Left lung (tissue), 10 donors: ENCODE data around the gene VWA7. TPM values are rescaled to one million over a fixed set of nuclear protein-coding genes. Genes with fewer than 3 reads are reported as not detected.
"Not testable (repeated sequence)": the region's sequence is repeated elsewhere in the genome, so short reads cannot be mapped to it uniquely, and the experiment has no call there.

ENCODE experiments used
- ATAC-seq: fragments of 200-7000 bp; cut with Tn5 transposase; one replicate; pipeline ENCODE4 v1.9.1; 2020; ENCODE audit warnings: moderate library complexity
- DNase-seq, 4 donors: peaks; one replicate each; pipeline ENCODE4 v3.0.0-alpha.2; 2013 to 2020
- H3K27ac ChIP-seq, 2 donors: fragments of 200-600 bp; sonication (generic) in 1 of 2; one replicate each; pipeline versions ENCODE4 v1.5.0 to v1.8.0; 2020 to 2021
- H3K27me3 ChIP-seq, 2 donors: fragments of 200-600 bp; sonication (generic) in 1 of 2; one replicate each; pipeline versions ENCODE4 v1.5.0 to v1.8.0; 2020 to 2021
- H3K36me3 ChIP-seq, 2 donors: fragments of 200-600 bp; sonication (generic) in 1 of 2; one replicate each; pipeline versions ENCODE4 v1.5.0 to v1.8.0; 2020 to 2021
- H3K4me1 ChIP-seq, 2 donors: fragments of 200-600 bp; one replicate each; pipeline ENCODE4 v1.8.0; 2021
- H3K4me3 ChIP-seq, 2 donors: fragments of 200-600 bp; sonication (generic) in 1 of 2; one replicate each; pipeline versions ENCODE4 v1.5.0 to v1.8.0; 2020 to 2021; ENCODE audit warnings: mild to moderate bottlenecking in 1 of 2
- H3K9me3 ChIP-seq, 2 donors: fragments of 200-600 bp; sonication (generic) in 1 of 2; one replicate each; pipeline versions ENCODE4 v1.5.0 to v1.8.0; 2020 to 2021
- intact Hi-C, 2 donors: fragments of 100-400 bp; cut with DNase I; formaldehyde crosslinking; loops; one replicate each; pipeline versions ENCODE4 v1.11.2 to v1.14.2; 2022
- polyA plus RNA-seq, 6 donors: library from polyadenylated mRNA; unstranded; fragments of 120-200 nt; gene quantifications; one replicate each; pipeline ENCODE4 v1.2.1, GENCODE V29; 2013; ENCODE audit not compliant: insufficient read length in 6 of 6
- total RNA-seq, 2 donors: library from RNA; stranded (reverse); fragmentation: NEBNext Ultra II Directional; extraction: Animal tissue kit (Norgen Biotek cat#: 25700); gene quantifications; one replicate each; pipeline ENCODE4 v1.2.1, GENCODE V29; 2021
- TF ChIP-seq, protein P1 (sequence below), 2 donors: fragments of 200-600 bp; sonication (generic) in 1 of 2; IDR thresholded peaks; one replicate each; pipeline versions ENCODE4 v1.5.0 to v1.8.0; 2021; ENCODE audit warnings: antibody characterized with exemption in 2 of 2
- donor health status: DM: no; HTN: yes; CAD: no.
- donor health status: DM: no; HTN: no; CAD: no.

Gene VWA7
- total and polyA plus RNA-seq, 8 donors = 1.4 to 5.0 (median 2.9) TPM

DNA sequence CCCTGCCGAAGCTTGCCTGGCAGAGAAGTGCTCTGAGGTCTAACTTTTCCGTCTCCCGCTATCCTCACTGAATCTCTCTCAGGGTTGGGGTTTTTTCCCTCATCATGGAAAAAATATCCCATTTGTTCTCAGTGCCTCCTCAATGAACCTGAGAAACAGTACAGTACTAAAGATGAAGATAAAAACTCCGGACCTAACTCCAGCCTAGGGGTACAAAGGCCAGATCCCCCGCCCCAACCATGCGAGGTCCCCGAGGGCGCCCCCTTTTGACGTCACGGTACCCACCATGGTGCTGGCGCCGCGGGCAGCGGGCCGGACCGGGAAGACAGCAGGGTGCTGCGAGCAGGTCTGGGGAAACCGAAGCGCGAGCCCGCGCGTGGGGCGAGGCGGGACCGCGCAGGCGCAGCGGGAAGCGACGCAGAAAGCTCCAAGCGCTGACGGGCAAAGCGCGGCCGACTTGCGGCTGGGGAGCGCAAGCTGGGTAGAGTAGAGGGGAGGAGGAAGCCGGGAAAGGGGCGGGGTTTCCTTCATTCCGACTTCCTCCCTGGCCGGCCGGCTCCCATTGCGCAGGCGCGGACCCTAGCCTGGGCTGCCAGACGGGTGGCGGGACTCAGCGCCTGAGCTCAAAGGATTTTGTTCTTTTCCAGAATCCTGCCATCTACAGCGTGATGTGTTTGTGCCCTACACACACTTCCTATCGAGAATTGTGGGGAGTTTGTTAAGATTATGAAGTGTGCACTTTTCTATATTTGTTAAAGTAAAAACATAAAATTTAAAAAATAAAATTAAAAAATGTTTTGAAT is 29.5 kb upstream of the VWA7 start, which contains the start of gene LSM2:
Gene LSM2 (minus strand): TSS at position 497 of the 803 bp plus-strand sequence. CDS start 209 bp downstream, at position 288.
- ATAC-seq = peak; percentile 99
- no peaks in the 10 kb centered on the region for H3K9me3 ChIP-seq
- DNase-seq = peak; percentile 97 to 100 (median 98)
- H3K27ac ChIP-seq = peak within 1 kb of the TSS; percentile 90 to 96
- H3K4me1 ChIP-seq = peaks cover 7 to 26% of the 10 kb centered on the region in 2 donors
- TF ChIP-seq, protein P1, sequence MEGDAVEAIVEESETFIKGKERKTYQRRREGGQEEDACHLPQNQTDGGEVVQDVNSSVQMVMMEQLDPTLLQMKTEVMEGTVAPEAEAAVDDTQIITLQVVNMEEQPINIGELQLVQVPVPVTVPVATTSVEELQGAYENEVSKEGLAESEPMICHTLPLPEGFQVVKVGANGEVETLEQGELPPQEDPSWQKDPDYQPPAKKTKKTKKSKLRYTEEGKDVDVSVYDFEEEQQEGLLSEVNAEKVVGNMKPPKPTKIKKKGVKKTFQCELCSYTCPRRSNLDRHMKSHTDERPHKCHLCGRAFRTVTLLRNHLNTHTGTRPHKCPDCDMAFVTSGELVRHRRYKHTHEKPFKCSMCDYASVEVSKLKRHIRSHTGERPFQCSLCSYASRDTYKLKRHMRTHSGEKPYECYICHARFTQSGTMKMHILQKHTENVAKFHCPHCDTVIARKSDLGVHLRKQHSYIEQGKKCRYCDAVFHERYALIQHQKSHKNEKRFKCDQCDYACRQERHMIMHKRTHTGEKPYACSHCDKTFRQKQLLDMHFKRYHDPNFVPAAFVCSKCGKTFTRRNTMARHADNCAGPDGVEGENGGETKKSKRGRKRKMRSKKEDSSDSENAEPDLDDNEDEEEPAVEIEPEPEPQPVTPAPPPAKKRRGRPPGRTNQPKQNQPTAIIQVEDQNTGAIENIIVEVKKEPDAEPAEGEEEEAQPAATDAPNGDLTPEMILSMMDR (IDR thresholded peaks at IDR 0.05) = peak in 1 of 2 donors; percentile 35
- intact Hi-C loops = no loop called here
- no peaks in the 10 kb centered on the region for H3K27me3 ChIP-seq
- peaks cover 0 to 25% of the 10 kb centered on the region in 2 donors for H3K36me3 ChIP-seq
- H3K4me3 ChIP-seq = peak within 1 kb of the TSS; percentile 66

DNA sequence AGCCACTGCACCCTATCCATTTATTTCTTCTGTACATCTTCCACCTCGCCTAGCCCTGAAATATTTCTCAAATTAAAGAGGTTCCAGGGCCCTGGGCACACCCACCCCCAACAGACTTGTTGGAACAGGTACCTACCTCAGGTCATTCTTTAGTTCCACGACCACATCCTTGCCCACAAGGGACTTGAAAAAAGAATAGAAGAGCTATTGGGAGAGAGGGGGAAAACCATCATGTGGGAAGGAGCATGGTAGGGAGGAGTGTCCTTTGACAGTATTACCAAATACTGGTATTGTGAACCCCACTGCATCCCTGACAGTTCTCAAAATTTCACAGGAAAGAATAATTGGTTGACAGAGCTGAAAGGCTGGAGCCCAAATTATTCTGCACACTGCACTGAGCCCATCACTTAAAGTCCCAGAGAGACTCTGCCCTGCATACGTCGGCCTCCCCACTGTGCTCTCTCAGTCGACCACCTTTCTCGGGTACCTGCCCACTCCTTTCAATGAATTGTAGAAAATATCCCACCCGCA is 28.9 kb upstream of the VWA7 start:
- Histone ChIP-seq H3K4me3 (peak overlapping the region; percentile 66), H3K36me3 (peaks cover 0 to 30% of the 10 kb centered on the region in 2 donors), H3K9me3 (no peaks in the 10 kb centered on the region), H3K27ac (peak overlapping the region; percentile 90 to 96), H3K27me3 (no peaks in the 10 kb centered on the region), H3K4me1 (peaks cover 7 to 26% of the 10 kb centered on the region in 2 donors)
- DNase-seq (no peak), ATAC-seq (peak; percentile 6)
- intact Hi-C loops = no loop called here
- TF ChIP-seq, protein P1 (IDR thresholded peaks at IDR 0.05) = no peak

DNA sequence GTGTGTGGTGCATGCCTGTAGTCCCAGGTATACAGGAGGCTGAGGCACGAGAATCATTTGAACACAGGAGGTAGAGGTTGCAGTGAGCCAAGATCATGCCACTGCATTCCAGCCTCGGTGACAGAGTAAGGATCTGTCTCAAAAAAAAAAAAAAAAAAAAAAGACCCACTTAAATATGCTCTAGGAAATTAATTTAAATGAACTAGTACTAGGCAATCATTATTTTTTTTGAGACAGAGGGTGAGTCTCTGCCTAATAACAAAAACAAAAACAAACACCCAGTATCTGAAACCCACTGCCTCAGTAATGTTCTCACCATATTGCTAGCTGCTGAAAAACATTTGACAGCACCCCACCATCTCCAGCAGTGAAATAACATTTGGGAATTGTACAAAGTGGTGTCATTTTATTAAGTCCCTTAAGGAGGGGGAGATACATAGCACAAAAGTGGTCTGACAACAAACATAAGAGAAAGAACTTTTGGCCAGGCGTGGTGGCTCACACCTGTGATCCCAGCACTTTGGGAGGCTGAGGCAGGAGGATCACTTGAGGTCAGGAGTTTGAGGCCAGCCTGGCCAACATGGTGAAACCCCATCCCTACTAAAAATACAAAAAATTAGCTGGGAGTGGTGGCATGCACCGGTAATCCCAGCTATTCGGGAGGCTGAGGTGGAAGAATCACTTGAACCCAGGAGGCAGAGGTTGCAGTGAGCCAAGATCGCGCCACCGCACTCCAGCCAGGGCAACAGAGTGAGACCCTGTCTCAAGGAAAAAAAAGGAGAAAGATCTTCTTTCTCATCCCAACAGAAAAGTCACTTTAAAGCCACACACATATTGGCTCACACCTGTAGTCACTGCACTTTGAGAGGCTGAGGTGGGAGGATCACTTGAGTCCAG is 24.2 kb upstream of the VWA7 start:
- peaks cover 8 to 34% of the 10 kb centered on the region in 2 donors for H3K4me1 ChIP-seq
- H3K9me3 ChIP-seq, H3K27me3 ChIP-seq, intact Hi-C loops, H3K27ac ChIP-seq, H3K4me3 ChIP-seq, DNase-seq, ATAC-seq: not testable (repeated sequence)
- H3K36me3 ChIP-seq = peaks cover 0 to 36% of the 10 kb centered on the region in 2 donors

DNA sequence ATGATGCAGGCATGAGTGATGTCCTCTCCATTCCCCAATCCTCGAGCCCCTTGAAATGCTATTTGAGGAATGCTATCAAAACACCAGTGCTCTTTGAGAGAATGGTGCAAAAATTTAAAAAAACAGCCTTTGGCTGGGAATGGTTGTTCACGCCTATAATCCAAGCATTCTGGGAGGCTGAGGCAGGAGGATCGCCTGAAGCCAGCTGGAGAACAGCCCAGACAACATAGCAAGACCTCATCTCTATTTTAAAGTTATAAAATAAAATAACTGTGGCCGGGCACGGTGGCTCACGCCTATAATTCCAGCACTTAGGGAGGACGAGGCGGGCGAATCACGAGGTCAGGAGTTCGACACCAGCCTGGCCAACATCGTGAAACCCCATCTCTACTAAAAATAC is 22.7 kb upstream of the VWA7 start:
- H3K27me3 ChIP-seq = no peaks in the 10 kb centered on the region
- no peaks in the 10 kb centered on the region for H3K9me3 ChIP-seq
- no peak overlapping the region for H3K27ac ChIP-seq
- intact Hi-C loops = no loop called here
- DNase-seq (no peak), ATAC-seq (no peak)
- peaks cover 0 to 36% of the 10 kb centered on the region in 2 donors for H3K36me3 ChIP-seq
- peaks cover 6 to 28% of the 10 kb centered on the region in 2 donors for H3K4me1 ChIP-seq
- TF ChIP-seq, protein P1 (IDR thresholded peaks at IDR 0.05) = no peak
- no peak overlapping the region for H3K4me3 ChIP-seq

DNA sequence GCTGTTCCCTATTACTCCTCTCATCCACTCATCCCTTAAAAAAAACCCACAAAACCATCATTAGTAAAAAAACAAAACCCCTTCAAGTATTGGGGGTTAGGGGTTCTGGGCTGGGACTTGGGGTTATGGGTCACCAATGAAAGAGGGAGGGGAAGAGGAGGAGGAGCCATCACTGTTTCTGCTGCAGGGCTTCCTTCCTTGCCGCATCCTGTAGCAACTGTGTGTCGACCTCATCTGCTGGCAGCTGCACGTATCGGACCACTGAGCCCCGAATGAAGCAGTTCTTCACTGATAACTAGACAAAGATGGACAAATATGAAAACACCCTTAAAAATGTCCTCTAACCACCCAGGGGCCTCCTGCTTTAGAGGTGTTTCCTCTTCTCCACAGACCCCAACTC is 20.5 kb upstream of the VWA7 start:
- TF ChIP-seq, protein P1 (IDR thresholded peaks at IDR 0.05) = no peak
- intact Hi-C loops = no loop called here
- ATAC-seq = no peak
- Histone ChIP-seq H3K27ac (peak overlapping the region in 1 of 2 donors; percentile 96), H3K4me1 (peaks cover 15 to 45% of the 10 kb centered on the region in 2 donors), H3K9me3 (no peaks in the 10 kb centered on the region), H3K36me3 (peaks cover 0 to 26% of the 10 kb centered on the region in 2 donors), H3K27me3 (no peaks in the 10 kb centered on the region), H3K4me3 (no peak overlapping the region)
- DNase-seq = peak in 1 of 4 donors; percentile 8
